Hypothalamus (tissue), 51 donors: ENCODE measurements around the gene CCDC188.

Experiments
- DNase-seq, 51 donors: peaks; one replicate each; lab custom pipeline; 2025; lab: John Stamatoyannopoulos, UW

The CCDC188 gene

DNA sequence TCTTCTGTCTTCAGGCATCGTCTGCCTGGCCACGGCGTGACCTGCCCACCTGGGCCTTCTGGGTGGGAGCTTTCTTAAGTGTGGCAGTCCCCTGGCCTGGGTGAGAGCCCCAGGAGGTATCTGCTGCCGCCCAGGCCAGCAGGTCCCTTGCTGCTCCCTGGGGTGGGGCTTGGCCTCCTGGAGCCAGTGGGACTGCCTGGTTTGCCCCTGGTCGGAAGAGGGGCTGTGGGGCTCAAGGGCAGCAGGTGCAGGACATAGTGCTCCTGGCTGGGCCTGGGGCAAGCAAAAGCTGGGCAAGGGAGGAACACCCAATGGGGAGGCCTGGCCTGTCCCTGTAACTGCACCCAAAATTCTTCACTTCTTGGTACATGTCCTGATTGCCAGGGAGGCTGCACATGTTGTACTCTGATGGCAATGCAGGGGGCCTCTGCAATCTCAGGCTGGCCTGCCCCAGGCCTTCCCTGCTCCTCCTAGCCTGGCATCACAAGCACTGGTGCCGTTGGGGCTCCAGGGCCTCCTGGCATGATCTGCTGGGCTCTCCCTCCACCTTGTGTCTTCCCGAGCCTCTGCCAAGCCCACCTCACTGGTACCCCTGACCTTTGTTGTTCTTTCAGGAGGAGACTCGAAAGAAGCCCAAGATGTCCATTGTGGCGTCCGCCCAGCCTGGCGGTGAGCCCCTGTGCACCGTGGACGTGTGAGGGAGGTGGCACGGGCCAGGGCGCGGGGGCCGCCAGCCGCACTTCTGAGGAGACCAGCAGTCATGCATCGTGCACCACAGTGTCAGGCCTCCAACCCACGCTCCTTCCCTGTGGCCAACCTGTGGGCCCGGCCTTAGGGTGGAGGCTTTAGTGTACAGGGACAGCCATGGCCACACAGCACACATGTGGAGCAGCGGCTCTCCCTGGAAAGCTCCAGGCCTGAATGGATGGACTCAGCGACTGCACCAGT, 41.2 kb downstream of the CCDC188 start:
- DNase-seq: no peak

DNA sequence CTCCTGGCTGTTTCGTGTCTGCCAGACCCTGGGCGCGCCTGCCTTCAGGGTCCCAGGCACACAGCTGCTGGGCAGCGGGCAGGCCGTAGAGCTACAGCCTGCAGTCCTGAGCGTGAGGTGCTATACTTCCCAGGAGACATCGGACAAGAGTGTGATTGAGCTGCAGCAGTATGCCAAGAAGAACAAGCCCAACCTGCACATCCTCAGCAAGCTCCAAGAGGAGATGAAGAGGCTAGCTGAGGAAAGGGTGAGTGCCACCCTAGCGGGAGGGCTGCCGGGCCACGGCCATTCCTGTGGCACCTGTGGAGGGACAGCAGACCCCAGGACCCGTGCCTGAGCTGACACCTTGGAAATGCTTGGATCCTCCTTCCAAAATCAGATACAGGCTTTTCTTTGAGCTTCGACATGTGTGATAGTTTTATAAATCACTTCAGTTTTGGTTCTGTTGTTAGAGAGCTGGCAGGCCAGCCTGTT, 42.1 kb downstream of the CCDC188 start:
- DNase-seq: no peak

DNA sequence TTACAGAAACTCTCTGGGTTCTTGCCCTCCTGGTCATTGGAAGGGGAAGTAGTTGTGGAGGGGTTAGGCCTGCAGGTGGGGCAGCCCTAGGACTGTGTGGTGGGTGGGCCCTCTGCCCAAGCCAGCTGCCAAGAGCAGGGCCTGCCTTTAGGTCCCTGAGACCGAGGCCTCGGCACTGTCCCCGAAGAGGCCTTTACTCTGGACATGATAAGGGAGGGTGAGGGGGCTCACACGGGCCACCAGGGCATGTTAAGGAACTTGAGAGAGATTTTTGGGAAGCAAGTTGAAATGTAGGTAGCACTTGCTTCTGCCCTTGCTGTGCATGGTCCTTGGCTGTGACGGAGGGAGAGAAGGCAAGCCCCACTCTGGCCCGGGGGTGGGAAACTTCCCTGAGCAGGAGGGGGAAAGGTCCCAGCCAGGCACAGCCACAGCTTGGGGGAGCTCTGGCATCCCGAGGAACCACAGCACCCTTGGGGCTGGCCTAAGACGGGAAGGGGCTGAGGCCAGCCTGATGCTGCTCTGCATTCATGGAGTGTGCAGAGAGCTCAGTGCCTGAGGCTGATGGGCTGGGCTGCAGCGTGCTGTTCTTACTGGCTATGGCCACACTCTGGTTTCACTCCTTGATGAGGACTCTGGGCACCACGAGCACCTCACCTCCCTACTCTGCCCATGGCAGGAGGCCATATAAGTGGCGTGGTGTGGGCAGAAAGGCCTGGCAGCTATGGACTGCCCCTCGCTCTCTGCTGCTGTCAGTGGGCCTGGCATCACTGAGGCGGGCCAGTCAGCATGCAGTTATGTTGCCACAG, 42.7 kb downstream of the CCDC188 start:
- no peak for DNase-seq

- no peak for DNase-seq
Measured at GRCh38 chr22:20107471-20107901, 43.4 kb downstream of the CCDC188 start.

DNA sequence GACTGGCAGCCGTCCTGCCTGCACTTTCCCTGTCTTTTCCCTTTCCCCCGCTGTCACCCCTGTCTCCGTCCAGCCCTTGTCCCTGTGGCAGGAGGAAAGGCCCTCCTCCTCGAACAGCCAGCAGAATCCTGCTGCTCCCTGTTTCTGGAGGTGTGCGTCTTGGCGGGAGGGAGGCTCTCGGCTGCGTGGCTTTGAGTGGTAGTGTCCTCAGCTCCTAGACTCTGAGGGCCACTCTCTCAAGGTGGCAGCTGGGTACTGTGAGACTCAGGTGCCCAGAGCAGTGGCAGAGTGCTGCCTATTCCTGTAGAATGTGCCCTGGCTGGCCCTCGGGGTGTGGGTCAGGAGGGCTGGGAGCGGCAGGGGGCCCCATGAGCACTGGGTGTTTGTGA, 44.0 kb downstream of the CCDC188 start:
- DNase-seq: no peak

DNA sequence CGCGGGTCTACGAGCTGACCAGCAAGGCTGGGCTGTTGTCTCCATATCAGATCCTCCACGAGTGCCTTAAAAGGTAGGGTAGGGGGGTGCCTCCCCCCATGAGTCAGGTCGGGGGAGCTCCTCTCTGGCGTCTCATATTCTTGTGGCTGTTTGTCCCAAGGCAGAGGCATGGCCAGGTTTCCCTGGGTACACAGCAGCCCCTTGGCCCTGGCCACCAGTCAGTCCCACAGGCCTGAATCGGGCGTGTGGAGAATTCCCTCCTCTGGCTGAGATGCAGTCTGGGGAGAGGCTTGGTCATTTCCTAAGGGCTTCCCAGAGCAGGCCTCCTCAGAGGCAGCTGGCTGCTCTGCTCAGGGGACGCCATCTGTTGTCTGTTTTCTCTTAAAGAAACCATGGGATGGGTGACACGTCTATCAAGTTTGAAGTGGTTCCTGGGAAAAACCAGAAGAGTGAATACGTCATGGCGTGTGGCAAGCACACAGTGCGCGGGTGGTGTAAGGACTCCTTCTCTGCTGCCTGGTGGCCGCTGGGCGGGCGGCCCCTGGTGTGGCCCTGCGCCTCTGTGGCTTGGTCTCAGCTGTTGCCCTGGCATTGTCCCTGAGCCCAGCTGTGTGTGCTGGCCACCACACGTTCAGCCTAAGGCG, 44.5 kb downstream of the CCDC188 start:
- DNase-seq: no peak

- no peak for DNase-seq
Measured at GRCh38 chr22:20105456-20106204, 45.2 kb downstream of the CCDC188 start.

- DNase-seq: no peak
Measured at GRCh38 chr22:20102203-20102780, 48.6 kb downstream of the CCDC188 start.

DNA sequence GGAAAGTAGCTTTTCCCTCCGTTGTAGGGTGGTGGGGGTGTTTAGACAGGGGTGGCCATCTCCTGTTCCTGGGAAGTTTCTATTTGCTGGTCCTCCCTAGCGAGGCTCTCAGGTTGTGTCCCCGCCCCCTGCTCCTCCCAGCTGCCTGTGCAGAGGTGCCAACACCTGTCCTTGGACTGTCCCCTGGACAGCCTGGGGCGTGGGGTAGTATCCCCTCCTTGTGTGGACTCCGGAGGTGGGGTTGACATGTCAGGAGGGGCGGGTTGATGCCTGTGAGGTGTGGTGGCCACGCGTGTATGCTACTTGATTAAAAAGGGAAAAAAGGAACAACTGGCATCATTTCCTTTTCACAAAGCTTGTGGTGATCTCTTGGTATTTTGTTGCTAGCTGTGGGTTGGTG, 49.2 kb downstream of the CCDC188 start:
- DNase-seq: no peak

DNA sequence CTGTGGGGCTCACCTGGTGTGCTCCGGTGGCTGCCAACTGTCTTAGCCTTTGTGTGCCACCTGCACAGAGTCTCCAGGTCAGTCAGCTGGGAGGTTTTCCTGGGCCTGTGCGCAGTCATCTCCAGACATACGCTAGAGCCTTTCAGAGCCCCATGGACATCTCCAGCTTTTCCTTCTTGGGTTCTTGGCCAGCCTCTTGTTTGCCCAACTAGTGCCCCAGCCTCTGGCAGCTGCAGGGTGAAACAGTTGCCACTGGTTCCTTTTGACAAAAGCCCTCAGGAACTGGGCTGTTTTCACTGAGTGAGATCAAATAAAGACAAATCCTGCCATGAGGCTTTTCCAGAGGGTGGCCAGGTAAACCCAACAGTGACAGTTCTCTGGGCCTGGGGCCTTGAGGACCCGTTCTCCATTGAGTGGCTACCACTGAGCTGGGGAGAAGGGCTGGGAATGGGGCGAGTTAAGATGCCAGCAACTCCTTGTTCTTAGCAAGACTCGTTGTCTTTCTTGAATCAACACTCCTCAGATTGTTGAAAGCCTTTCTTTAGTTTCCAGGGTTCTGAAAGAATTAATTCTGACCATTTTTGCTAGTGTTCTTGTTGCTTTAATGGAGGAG, 51.6 kb downstream of the CCDC188 start:
- no peak for DNase-seq
